HEK293 (cell line): ENCODE results near the gene TBX4.

ENCODE experiments used
- CTCF ChIA-PET: fragments of 350-600 bp; formaldehyde crosslinking; extraction: SDS; loops from one replicate; lab custom pipeline; 2021; ENCODE audit warnings: antibody characterized with exemption; lab: Yijun Ruan, JAX
- POLR2A ChIA-PET: fragments of 300-600 bp; formaldehyde crosslinking; extraction: SDS; loops from one replicate; lab custom pipeline; 2020; ENCODE audit warnings: antibody characterized with exemption, inconsistent platforms; lab: Yijun Ruan, JAX
- H3K27ac ChIP-seq: fragments of 200-500 bp; sonication (Bioruptor generic); 2 replicates; pipeline ENCODE4 v1.5.1; 2014; ENCODE audit warnings: low read depth, low read length, control low read depth, inconsistent platforms; ENCODE audit errors: extremely low read depth
- H3K36me3 ChIP-seq, 2 experiments: fragments of 200-500 bp in 1 of 2; sonication (Bioruptor generic) in 1 of 2; 1 replicate in 1 of 2; 2 replicates in 1 of 2; pipeline ENCODE4 v1.5.1; 2014 to 2017; ENCODE audit warnings: inconsistent platforms in 2 of 2, low read length in 2 of 2; ENCODE audit not compliant: control insufficient read depth in 2 of 2, insufficient read depth in 1 of 2
- H3K4me1 ChIP-seq: fragments of 200-500 bp; sonication (Bioruptor generic); 2 replicates; pipeline ENCODE4 v1.5.1; 2014; ENCODE audit warnings: mild to moderate bottlenecking, low read length, inconsistent platforms; ENCODE audit not compliant: control insufficient read depth, insufficient read depth
- H3K4me3 ChIP-seq: 2 replicates; pipeline ENCODE4 v1.5.1; 2011; ENCODE audit warnings: low read depth, mild to moderate bottlenecking, control low read depth, low read length, moderate library complexity
- H3K9me3 ChIP-seq: fragments of 200-500 bp; sonication (Bioruptor generic); 2 replicates; pipeline ENCODE4 v1.5.1; 2014; ENCODE audit warnings: low read depth, low read length, inconsistent platforms; ENCODE audit not compliant: control insufficient read depth, insufficient read depth
- KLF7 ChIP-seq: fragments of 450-650 bp; formaldehyde crosslinking; IDR thresholded peaks from 2 replicates; pipeline ENCODE4 v1.5.1; 2016; ENCODE audit warnings: missing biosample characterization, missing genetic modification characterization, borderline replicate concordance
- SP7 ChIP-seq: fragments of 450-650 bp; formaldehyde crosslinking; IDR thresholded peaks from 2 replicates; pipeline ENCODE4 v1.5.1; 2016; ENCODE audit warnings: missing biosample characterization, missing genetic modification characterization
- TRIM28 ChIP-seq: IDR thresholded peaks from 2 replicates; pipeline ENCODE4 v1.6.1; 2011; ENCODE audit warnings: low read length, control low read depth, borderline replicate concordance
- ZBTB48 ChIP-seq: fragments of 450-650 bp; formaldehyde crosslinking; IDR thresholded peaks from 2 replicates; pipeline ENCODE4 v1.5.1; 2016; ENCODE audit warnings: missing biosample characterization, missing genetic modification characterization
- ZBTB7A ChIP-seq: fragments of 450-650 bp; formaldehyde crosslinking; IDR thresholded peaks from 2 replicates; pipeline ENCODE4 v1.5.1; 2016; ENCODE audit warnings: low read depth, missing biosample characterization, missing genetic modification characterization
- ZNF169 ChIP-seq: fragments of 450-650 bp; formaldehyde crosslinking; IDR thresholded peaks from 2 replicates; pipeline ENCODE4 v1.5.1; 2016; ENCODE audit warnings: missing biosample characterization, missing genetic modification characterization
- ZNF175 ChIP-seq: fragments of 450-650 bp; formaldehyde crosslinking; IDR thresholded peaks from 2 replicates; pipeline ENCODE4 v1.5.1; 2016; ENCODE audit warnings: missing biosample characterization, missing genetic modification characterization
- ZNF202 ChIP-seq: fragments of 450-650 bp; formaldehyde crosslinking; IDR thresholded peaks from 2 replicates; pipeline ENCODE4 v1.5.1; 2016; ENCODE audit warnings: missing biosample characterization, missing genetic modification characterization, borderline replicate concordance
- ZNF302 ChIP-seq: fragments of 450-650 bp; formaldehyde crosslinking; IDR thresholded peaks from 2 replicates; pipeline ENCODE4 v1.5.1; 2016; ENCODE audit warnings: missing biosample characterization, missing genetic modification characterization, low read depth
- ZNF354C ChIP-seq: fragments of 450-650 bp; formaldehyde crosslinking; IDR thresholded peaks from 2 replicates; pipeline ENCODE4 v1.5.1; 2016; ENCODE audit warnings: missing biosample characterization, missing genetic modification characterization, low read depth, borderline replicate concordance
- ZNF514 ChIP-seq: fragments of 450-650 bp; formaldehyde crosslinking; IDR thresholded peaks from 2 replicates; pipeline ENCODE4 v1.5.1; 2016; ENCODE audit warnings: missing biosample characterization, missing genetic modification characterization
- ZNF521 ChIP-seq: fragments of 450-650 bp; formaldehyde crosslinking; IDR thresholded peaks from 2 replicates; pipeline ENCODE4 v1.5.1; 2017; ENCODE audit warnings: missing biosample characterization, mild to moderate bottlenecking, missing genetic modification characterization
- ZNF561 ChIP-seq: fragments of 450-650 bp; IDR thresholded peaks from 2 replicates; pipeline ENCODE4 v1.5.1; 2018; ENCODE audit warnings: missing biosample characterization, missing genetic modification characterization, borderline replicate concordance
- ZNF610 ChIP-seq: fragments of 450-650 bp; formaldehyde crosslinking; IDR thresholded peaks from 2 replicates; pipeline ENCODE4 v1.5.1; 2016; ENCODE audit warnings: missing biosample characterization, missing genetic modification characterization, borderline replicate concordance
- ZNF621 ChIP-seq: fragments of 450-650 bp; formaldehyde crosslinking; IDR thresholded peaks from 2 replicates; pipeline ENCODE4 v1.5.1; 2017; ENCODE audit warnings: missing biosample characterization, missing genetic modification characterization
- ZNF654 ChIP-seq: fragments of 450-650 bp; formaldehyde crosslinking; IDR thresholded peaks from 2 replicates; pipeline ENCODE4 v1.5.1; 2016; ENCODE audit warnings: low read depth, missing biosample characterization, missing genetic modification characterization
- ZNF664 ChIP-seq: fragments of 450-650 bp; formaldehyde crosslinking; IDR thresholded peaks from 2 replicates; pipeline ENCODE4 v1.5.1; 2016; ENCODE audit warnings: missing biosample characterization, missing genetic modification characterization
- ZNF843 ChIP-seq: fragments of 450-650 bp; formaldehyde crosslinking; IDR thresholded peaks from 2 replicates; pipeline ENCODE4 v1.5.1; 2016; ENCODE audit warnings: missing biosample characterization, missing genetic modification characterization
- ZSCAN30 ChIP-seq: fragments of 450-650 bp; IDR thresholded peaks from 2 replicates; pipeline ENCODE4 v1.5.1; 2018; ENCODE audit warnings: missing biosample characterization, mild to moderate bottlenecking, missing genetic modification characterization, moderate library complexity
- TF ChIP-seq, protein P1 (sequence below): fragments of 450-650 bp; formaldehyde crosslinking; IDR thresholded peaks from 2 replicates; pipeline ENCODE4 v1.5.1; 2017; ENCODE audit warnings: missing biosample characterization, missing genetic modification characterization
- TF ChIP-seq, protein P2 (sequence below): fragments of 450-650 bp; IDR thresholded peaks from 2 replicates; pipeline ENCODE4 v1.5.1; 2018; ENCODE audit warnings: missing biosample characterization, missing genetic modification characterization
- TF ChIP-seq, protein P3 (sequence below): fragments of 450-650 bp; formaldehyde crosslinking; IDR thresholded peaks from 2 replicates; pipeline ENCODE4 v1.5.1; 2016; ENCODE audit warnings: missing biosample characterization, missing genetic modification characterization
- TF ChIP-seq, protein P4 (sequence below): fragments of 450-650 bp; formaldehyde crosslinking; IDR thresholded peaks from 2 replicates; pipeline ENCODE4 v1.5.1; 2016; ENCODE audit warnings: missing biosample characterization, missing genetic modification characterization

TBX4 gene

DNA sequence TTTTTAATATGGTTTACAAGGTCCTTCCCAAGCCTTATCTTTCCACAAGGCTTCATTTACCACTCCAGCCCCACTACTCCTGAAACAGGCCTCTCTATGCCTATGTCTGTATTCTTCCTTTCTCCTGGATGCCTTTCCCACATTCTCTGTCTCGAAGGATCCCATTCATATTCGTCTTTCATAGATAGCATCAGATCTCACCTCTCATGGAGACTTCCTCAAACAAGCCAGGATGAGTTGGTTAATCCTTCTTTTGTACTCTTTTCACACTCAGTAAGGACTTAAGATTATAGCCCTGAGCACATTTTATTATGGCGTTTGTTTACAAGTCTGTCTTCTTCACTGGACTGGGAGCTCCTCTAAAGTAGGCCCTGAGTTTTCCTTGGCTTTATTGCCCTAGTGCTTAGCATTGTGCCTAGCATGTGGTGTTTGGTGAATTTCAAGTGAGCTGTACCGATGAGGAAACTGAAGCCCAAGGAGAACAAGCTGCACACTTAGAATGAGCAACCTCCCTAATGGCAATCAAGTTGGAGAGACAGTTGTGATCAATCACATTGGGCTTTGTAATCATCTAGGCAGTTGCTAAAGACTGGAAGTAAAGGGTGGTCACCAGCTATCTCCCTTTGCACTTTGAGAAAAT is 10.0 kb upstream of the TBX4 start:
- ChIA-PET POLR2A (no interaction called here), CTCF (interaction anchor here (0.7 kb wide), 1 partner anchor 53 kb away, joined by 3 read pairs; no protein-coding TSS in a partner anchor)
- Histone ChIP-seq H3K4me1 (peaks cover 4% of the 10 kb centered on the region; the same call in 1 of the 2 replicates), H3K9me3 (no peaks in the 10 kb centered on the region), H3K36me3 (no peaks in the 10 kb centered on the region), H3K27ac (no peak overlapping the region)
- TF ChIP-seq, protein P1, sequence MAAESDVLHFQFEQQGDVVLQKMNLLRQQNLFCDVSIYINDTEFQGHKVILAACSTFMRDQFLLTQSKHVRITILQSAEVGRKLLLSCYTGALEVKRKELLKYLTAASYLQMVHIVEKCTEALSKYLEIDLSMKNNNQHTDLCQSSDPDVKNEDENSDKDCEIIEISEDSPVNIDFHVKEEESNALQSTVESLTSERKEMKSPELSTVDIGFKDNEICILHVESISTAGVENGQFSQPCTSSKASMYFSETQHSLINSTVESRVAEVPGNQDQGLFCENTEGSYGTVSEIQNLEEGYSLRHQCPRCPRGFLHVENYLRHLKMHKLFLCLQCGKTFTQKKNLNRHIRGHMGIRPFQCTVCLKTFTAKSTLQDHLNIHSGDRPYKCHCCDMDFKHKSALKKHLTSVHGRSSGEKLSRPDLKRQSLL (tag by site-specific recombination), result no peak
- TF ChIP-seq ZNF664 (tag by site-specific recombination) (no peak), ZNF521 (tag by site-specific recombination) (no peak), ZSCAN30 (tag by site-specific recombination) (no peak), TRIM28 (no peak)
- TF ChIP-seq, all 188 proteins: peak for 0
- no peak overlapping the region for H3K4me3 ChIP-seq

DNA sequence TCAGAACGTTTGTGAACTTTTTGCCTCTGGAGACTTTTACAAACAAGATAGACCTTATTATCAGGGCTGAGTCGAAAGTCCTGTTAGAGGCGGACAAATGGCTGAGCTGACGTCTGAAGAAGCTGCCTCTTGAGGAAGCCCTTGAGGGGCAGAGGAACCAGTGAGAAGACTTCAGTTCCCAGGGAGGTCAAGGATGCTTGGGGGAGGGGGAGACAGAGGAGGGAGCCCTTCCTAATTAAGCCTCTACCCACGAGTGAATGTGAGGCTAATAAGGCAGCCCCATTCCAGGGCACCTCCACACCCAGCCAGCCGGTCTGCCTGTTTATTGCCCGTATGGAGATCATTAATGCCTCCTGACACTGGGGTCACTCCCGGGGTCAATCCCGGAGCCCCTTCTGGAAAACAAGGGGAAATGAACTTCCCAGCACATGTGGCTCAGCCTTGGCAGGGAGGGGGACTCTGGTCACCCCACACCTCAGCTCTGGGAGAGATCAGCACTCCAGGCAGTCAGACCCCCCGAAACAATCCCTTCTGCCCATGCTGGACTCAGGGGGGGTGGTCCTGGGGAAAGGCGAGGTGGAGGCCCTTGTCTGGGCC is 9.2 kb upstream of the TBX4 start:
- POLR2A ChIA-PET, result interaction anchor here (0.7 kb wide), 1 partner anchor 43 kb away, joined by 4 read pairs; the partner anchor contains the start of gene TBX2
- H3K27ac ChIP-seq, result no peak overlapping the region
- CTCF ChIA-PET, result interaction anchor here (0.7 to 1.3 kb wide), 2 partner anchors 16 to 52 kb away, joined by 3 to 5 read pairs; no protein-coding TSS in a partner anchor
- peaks cover 4% of the 10 kb centered on the region; the same call in 1 of the 2 replicates for H3K4me1 ChIP-seq
- no peak for TF ChIP-seq ZNF169 (tag by site-specific recombination)
- TF ChIP-seq KLF7 (tag by site-specific recombination), result no peak
- TF ChIP-seq, protein P2, sequence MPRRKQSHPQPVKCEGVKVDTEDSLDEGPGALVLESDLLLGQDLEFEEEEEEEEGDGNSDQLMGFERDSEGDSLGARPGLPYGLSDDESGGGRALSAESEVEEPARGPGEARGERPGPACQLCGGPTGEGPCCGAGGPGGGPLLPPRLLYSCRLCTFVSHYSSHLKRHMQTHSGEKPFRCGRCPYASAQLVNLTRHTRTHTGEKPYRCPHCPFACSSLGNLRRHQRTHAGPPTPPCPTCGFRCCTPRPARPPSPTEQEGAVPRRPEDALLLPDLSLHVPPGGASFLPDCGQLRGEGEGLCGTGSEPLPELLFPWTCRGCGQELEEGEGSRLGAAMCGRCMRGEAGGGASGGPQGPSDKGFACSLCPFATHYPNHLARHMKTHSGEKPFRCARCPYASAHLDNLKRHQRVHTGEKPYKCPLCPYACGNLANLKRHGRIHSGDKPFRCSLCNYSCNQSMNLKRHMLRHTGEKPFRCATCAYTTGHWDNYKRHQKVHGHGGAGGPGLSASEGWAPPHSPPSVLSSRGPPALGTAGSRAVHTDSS, result no peak
- TF ChIP-seq ZNF654 (tag by site-specific recombination), result no peak
- no peak for TF ChIP-seq ZNF621 (tag by site-specific recombination)
- no peak for TF ChIP-seq ZNF302
- no peak for TF ChIP-seq ZNF354C (tag by site-specific recombination)
- TF ChIP-seq, protein P3, sequence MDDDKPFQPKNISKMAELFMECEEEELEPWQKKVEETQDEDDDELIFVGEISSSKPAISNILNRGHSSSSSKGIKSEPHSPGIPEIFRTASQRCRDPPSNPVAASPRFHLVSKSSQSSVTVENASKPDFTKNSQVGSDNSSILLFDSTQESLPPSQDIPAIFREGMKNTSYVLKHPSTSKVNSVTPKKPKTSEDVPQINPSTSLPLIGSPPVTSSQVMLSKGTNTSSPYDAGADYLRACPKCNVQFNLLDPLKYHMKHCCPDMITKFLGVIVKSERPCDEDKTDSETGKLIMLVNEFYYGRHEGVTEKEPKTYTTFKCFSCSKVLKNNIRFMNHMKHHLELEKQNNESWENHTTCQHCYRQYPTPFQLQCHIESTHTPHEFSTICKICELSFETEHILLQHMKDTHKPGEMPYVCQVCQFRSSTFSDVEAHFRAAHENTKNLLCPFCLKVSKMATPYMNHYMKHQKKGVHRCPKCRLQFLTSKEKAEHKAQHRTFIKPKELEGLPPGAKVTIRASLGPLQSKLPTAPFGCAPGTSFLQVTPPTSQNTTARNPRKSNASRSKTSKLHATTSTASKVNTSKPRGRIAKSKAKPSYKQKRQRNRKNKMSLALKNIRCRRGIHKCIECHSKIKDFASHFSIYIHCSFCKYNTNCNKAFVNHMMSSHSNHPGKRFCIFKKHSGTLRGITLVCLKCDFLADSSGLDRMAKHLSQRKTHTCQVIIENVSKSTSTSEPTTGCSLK, result no peak
- H3K4me3 ChIP-seq, result no peak overlapping the region
- H3K9me3 ChIP-seq, result no peaks in the 10 kb centered on the region
- no peaks in the 10 kb centered on the region for H3K36me3 ChIP-seq

DNA sequence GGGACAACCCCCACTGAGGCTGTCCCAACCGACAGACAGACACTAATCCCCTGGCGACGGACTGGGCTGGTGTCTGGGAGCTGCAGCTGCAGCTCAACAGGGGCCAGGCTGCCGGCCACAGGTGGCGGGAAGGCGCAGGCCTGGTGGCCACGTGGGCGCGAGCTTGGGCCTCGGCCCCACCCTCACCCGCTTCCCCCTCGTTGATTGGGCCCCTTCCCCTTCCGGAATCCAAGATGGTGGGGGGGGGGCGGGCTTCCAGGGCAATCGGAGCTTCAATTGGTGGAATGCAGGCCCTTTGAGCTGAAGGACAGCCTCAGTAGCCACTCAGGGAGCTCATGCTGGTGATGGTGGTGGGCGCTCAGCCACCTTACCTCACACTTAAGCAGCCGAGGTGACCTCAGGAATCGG is 8.7 kb upstream of the TBX4 start:
- H3K27ac ChIP-seq, result no peak overlapping the region
- peaks cover 4% of the 10 kb centered on the region; the same call in 1 of the 2 replicates for H3K4me1 ChIP-seq
- ChIA-PET CTCF (interaction anchor here (1.3 kb wide), 1 partner anchor 16 kb away, joined by 5 read pairs; no protein-coding TSS in a partner anchor), POLR2A (interaction anchor here (0.7 kb wide), 1 partner anchor 44 kb away, joined by 4 read pairs; the partner anchor contains the start of gene TBX2)
- no peaks in the 10 kb centered on the region for H3K36me3 ChIP-seq
- H3K9me3 ChIP-seq, result no peaks in the 10 kb centered on the region
- no peak overlapping the region for H3K4me3 ChIP-seq
- no peak for TF ChIP-seq ZNF175 (tag by site-specific recombination)
- no peak for TF ChIP-seq ZBTB48 (tag by site-specific recombination)
- no peak for TF ChIP-seq ZNF561 (tag by site-specific recombination)
- TF ChIP-seq ZNF514 (tag by site-specific recombination), result no peak
- no peak for TF ChIP-seq ZNF202
- no peak for TF ChIP-seq SP7 (tag by site-specific recombination)
- no peak for TF ChIP-seq ZSCAN30 (tag by site-specific recombination)
- TF ChIP-seq ZNF610, result no peak
- TF ChIP-seq ZBTB7A (tag by site-specific recombination), result no peak
- no peak for TF ChIP-seq ZNF843
- TF ChIP-seq, protein P4, sequence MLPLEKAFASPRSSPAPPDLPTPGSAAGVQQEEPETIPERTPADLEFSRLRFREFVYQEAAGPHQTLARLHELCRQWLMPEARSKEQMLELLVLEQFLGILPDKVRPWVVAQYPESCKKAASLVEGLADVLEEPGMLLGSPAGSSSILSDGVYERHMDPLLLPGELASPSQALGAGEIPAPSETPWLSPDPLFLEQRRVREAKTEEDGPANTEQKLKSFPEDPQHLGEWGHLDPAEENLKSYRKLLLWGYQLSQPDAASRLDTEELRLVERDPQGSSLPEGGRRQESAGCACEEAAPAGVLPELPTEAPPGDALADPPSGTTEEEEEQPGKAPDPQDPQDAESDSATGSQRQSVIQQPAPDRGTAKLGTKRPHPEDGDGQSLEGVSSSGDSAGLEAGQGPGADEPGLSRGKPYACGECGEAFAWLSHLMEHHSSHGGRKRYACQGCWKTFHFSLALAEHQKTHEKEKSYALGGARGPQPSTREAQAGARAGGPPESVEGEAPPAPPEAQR (tag by site-specific recombination), result no peak
